AG10803 (cell line): ENCODE results near the gene HIPK2.

Experiments used
- DNase-seq: peaks from one replicate; pipeline ENCODE4 v3.0.0; 2010; ENCODE audit warnings: low read depth
- H3K4me3 ChIP-seq: 2 replicates; pipeline ENCODE4 v1.5.1; 2011; ENCODE audit warnings: mild to moderate bottlenecking, low read length, control low read depth
- TF ChIP-seq, protein P1 (sequence below): conservative IDR thresholded peaks from 2 replicates; pipeline ENCODE4 v1.5.1; 2011; ENCODE audit warnings: mild to moderate bottlenecking, low read length, control low read depth, inconsistent platforms

The HIPK2 gene

DNA sequence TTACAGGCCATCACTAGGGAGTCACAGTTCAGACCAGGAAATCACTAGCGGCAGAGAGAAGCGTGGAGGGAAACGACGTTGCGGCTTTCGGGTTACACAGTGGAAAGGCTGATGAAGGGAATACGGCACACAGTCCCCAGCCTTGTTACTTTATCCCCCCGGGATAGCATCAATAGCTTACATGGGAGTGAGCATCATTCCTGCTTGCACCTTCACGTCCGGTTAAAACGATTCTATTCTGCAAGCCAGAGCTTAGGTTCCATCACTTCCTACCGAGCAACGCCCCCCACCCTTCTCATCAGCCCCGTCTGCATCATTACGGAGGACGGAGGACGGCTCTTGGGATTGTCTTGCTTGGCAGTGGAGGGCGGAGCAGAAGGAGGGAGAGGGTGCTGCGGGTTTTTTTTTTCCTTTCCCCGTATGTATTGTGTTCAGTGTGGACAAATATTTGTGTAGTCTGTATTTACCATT, 129.4 kb downstream of the HIPK2 start:
- DNase-seq = no peak
- no peak overlapping the region for H3K4me3 ChIP-seq
- TF ChIP-seq, protein P1, sequence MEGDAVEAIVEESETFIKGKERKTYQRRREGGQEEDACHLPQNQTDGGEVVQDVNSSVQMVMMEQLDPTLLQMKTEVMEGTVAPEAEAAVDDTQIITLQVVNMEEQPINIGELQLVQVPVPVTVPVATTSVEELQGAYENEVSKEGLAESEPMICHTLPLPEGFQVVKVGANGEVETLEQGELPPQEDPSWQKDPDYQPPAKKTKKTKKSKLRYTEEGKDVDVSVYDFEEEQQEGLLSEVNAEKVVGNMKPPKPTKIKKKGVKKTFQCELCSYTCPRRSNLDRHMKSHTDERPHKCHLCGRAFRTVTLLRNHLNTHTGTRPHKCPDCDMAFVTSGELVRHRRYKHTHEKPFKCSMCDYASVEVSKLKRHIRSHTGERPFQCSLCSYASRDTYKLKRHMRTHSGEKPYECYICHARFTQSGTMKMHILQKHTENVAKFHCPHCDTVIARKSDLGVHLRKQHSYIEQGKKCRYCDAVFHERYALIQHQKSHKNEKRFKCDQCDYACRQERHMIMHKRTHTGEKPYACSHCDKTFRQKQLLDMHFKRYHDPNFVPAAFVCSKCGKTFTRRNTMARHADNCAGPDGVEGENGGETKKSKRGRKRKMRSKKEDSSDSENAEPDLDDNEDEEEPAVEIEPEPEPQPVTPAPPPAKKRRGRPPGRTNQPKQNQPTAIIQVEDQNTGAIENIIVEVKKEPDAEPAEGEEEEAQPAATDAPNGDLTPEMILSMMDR = no peak

DNA sequence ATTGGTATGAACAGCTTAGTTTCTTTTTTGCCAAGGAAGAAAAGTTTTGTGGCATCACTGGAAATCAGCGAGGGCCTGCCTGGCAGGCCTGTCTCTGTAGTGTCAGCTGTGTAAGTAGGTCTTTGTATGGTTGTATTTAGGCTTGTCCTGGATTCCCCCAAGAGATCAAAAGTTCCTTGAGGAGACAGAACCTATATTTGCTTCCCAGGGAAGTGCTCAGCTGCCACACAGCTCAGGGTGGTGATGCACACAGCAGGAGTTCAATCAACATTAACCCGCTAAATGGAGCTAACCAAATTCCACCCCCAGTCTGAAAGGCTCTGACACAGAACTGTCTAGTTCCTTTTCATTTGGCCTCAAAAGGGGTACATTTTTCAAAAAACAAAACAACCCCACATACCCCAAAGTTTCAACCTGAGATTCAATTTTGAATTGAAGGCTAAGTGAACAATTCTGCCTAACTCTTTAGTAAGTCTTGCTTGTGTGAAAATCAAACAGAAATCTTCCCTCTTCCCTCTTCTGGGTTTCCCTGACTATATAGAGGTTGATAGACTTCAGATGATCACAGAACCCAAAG, 129.9 kb downstream of the HIPK2 start:
- no peak overlapping the region for H3K4me3 ChIP-seq
- peak; percentile 18 for DNase-seq
- TF ChIP-seq, protein P1 = no peak

- TF ChIP-seq, protein P1 = no peak
- no peak for DNase-seq
- H3K4me3 ChIP-seq = no peak overlapping the region
These were observed 130.7 kb downstream of the HIPK2 start for GRCh38 chr7:139647085-139647484.

DNA sequence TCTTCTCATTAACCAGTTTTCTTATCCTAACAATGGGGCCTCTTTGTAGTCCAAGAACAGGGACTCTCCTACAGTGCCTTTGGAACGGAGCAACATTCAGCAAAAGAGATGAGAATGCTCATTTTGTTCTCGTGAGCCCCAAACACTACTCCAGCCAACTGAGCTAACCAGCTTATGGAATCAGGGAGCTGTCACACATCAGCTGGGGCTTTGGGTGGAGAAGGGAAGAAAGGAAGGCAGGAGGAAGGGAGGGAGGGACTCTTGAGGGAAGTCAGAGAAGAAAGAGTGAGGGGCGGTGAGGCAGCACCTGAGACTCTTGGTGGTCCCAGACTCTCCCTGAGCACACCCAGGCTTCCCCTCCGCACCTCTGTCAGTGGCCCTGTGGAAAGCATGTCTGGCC, 131.2 kb downstream of the HIPK2 start:
- no peak for DNase-seq
- TF ChIP-seq, protein P1 = no peak
- no peak overlapping the region for H3K4me3 ChIP-seq

DNA sequence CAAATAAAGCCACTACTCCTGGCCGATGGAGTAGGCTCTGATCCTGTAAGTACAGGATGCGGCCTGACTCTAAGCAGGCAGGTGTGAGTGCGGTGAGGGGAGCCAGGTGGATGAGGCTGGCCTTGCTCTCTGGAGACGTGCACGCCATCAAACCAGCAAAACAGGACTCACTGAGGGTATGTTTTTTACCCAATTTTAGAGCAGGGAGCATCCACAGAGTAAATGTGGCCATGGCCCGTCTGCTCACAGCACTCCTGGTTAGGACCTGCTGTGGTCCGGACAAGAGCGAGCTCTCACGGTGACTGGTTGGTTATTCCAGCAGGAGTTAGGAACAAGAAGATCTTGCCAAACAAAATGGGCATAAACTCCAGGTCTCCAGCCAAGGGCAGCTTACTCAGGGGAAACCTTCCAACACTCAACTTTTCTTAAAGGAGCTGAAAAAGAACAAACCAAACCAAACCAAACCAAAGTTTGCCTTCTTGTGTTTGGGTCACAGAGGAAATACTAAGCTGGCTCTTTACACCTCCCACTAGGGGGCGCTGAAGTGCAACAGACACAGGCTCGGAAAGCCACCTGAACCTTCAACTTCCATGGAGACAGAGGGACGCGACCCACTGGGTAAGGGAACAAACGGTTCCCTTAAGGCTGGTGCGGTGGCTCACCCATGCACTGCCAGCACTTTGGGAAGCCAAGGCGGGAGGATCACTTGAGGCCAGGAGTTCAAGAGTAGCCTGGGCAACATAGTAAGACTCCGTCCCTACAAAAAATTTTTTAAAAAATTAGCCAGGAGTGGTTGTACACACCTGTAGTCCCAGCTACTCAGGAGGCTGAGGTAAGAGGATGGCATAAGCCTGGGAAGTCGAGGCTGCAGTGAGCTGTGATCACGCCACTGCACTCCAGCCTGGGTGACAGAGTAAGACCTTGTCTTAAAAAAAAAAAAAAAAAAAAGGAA, 131.9 kb downstream of the HIPK2 start:
- no peak overlapping the region for H3K4me3 ChIP-seq
- DNase-seq = peak; percentile 78
- TF ChIP-seq, protein P1 = peak; percentile 94

- no peak overlapping the region for H3K4me3 ChIP-seq
- DNase-seq = no peak
- TF ChIP-seq, protein P1 = no peak
These were observed 133.7 kb downstream of the HIPK2 start for GRCh38 chr7:139643951-139644585.
